Testis (tissue), 3 donors: ENCODE data around the gene TPCN1. TPM values are rescaled to one million over a fixed set of nuclear protein-coding genes. Genes with fewer than 3 reads are reported as not detected.

ENCODE experiments used
- DNase-seq: peaks from one replicate; pipeline ENCODE4 v3.0.0-alpha.2; 2019
- H3K27ac ChIP-seq, 2 donors: fragments of 200-600 bp; sonication (generic); one replicate each; pipeline ENCODE4 v1.5.1; 2019
- H3K27me3 ChIP-seq: fragments of 200-600 bp; sonication (generic); one replicate; pipeline ENCODE4 v1.5.1; 2019
- H3K36me3 ChIP-seq: fragments of 200-600 bp; sonication (generic); one replicate; pipeline ENCODE4 v1.5.1; 2017; ENCODE audit warnings: low read depth; ENCODE audit errors: missing control alignments
- H3K4me1 ChIP-seq: fragments of 200-600 bp; sonication (generic); one replicate; pipeline ENCODE4 v1.5.1; 2019
- H3K4me3 ChIP-seq, 2 donors: fragments of 200-600 bp; sonication (generic); one replicate each; pipeline ENCODE4 v1.5.1; 2017 to 2019
- H3K9me3 ChIP-seq: fragments of 200-600 bp; sonication (generic); one replicate; pipeline ENCODE4 v1.5.1; 2017
- CTCF ChIP-seq, 3 experiments: fragments of 450-650 bp in 2 of 3; fragments of 200-600 bp in 1 of 3; sonication (generic) in 1 of 3; IDR thresholded peaks; one replicate each; pipeline ENCODE4 v1.5.1; 2016 to 2019; ENCODE audit warnings: antibody characterized with exemption in 3 of 3, mild to moderate bottlenecking in 2 of 3, moderate library complexity in 1 of 3
- POLR2A ChIP-seq: fragments of 450-650 bp; IDR thresholded peaks from one replicate; pipeline ENCODE4 v1.6.1; 2017; ENCODE audit warnings: antibody characterized with exemption, mild to moderate bottlenecking, moderate library complexity
- WGBS, 2 donors: methylation state at CpG; one replicate each; pipeline ENCODE4 v1.1.5; 2018; 5-methylcytosine and 5-hydroxymethylcytosine counted together
- intact Hi-C: fragments of 100-400 bp; cut with DNase I; formaldehyde crosslinking; loops from one replicate; pipeline ENCODE4 v1.15.1; 2023; ENCODE audit warnings: low total_unique reads
- polyA plus RNA-seq: library from polyadenylated mRNA; stranded (reverse); fragments of 350-450 nt; fragmentation: Illumina TruSeq; extraction: RNeasy Lipid Tissue Mini Kit (QIAGEN cat#74804); gene quantifications from one replicate; pipeline ENCODE4 v1.2.3, GENCODE V29; 2014; ENCODE audit warnings: low read depth, low replicate concordance; ENCODE audit not compliant: insufficient read depth
- total RNA-seq, 2 donors: library from RNA; depleted of rRNA; stranded (reverse); fragments of >200 nt; gene quantifications; one replicate each; pipeline ENCODE4 v1.2.3, GENCODE V29; 2016

TPCN1 gene
- total and polyA plus RNA-seq, 3 donors from 2014 or later, result 33.4 to 73.0 (median 48.7) TPM

GRCh38 chr12:113340061-113340460 is 118.8 kb downstream of the TPCN1 start:
- no peak for TF ChIP-seq POLR2A
- TF ChIP-seq CTCF (IDR thresholded peaks at IDR 0.05), result no peak
- WGBS, 2 donors, result 63 to 90% methylated on average over 3 of the region's 3 CpGs
- H3K27ac ChIP-seq, result no peak overlapping the region
- no peak for DNase-seq
- no peaks in the 10 kb centered on the region for H3K4me1 ChIP-seq
- H3K27me3 ChIP-seq, result no peaks in the 10 kb centered on the region
- H3K4me3 ChIP-seq, result no peak overlapping the region
- intact Hi-C loops, result no loop called here
- no peaks in the 10 kb centered on the region for H3K9me3 ChIP-seq
- H3K36me3 ChIP-seq, result no peaks in the 10 kb centered on the region

GRCh38 chr12:113341535-113341934 is 120.3 kb downstream of the TPCN1 start:
- H3K27ac ChIP-seq, result no peak overlapping the region
- H3K27me3 ChIP-seq, result no peaks in the 10 kb centered on the region
- no peaks in the 10 kb centered on the region for H3K9me3 ChIP-seq
- intact Hi-C loops, result no loop called here
- no peak for TF ChIP-seq POLR2A
- TF ChIP-seq CTCF (IDR thresholded peaks at IDR 0.05), result no peak
- DNase-seq, result no peak
- WGBS, 2 donors, result 78 to 89% methylated on average over 5 to 6 of the region's 6 CpGs
- H3K36me3 ChIP-seq, result no peaks in the 10 kb centered on the region
- no peak overlapping the region for H3K4me3 ChIP-seq
- H3K4me1 ChIP-seq, result no peaks in the 10 kb centered on the region

DNA sequence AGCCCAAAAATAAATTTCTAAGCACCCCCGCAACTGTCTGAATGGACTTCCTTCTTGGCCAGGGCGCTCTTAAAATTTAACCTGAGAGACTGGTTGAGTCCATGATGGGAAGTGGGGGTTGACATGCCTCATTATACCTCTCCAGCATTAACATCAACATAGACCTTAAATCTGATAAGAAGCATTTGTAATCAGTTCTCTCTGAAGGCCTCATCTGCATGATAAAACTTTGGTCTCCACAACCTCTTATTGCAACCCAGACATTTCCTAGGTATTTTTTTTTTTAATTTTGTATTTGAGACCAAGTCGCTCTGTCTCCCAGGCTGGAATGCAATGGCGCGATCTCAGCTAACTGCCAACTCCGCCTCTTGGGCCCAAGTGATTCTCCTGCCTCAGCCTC is 124.1 kb downstream of the TPCN1 start:
- Histone ChIP-seq H3K27ac (no peak overlapping the region), H3K4me1 (peaks cover 12% of the 10 kb centered on the region), H3K36me3 (no peaks in the 10 kb centered on the region), H3K27me3 (no peaks in the 10 kb centered on the region), H3K9me3 (no peaks in the 10 kb centered on the region), H3K4me3 (no peak overlapping the region)
- intact Hi-C loops, result no loop called here
- 91 to 97% methylated on average over 6 of the region's 6 CpGs for WGBS, 2 donors
- no peak for TF ChIP-seq POLR2A
- no peak for TF ChIP-seq CTCF (IDR thresholded peaks at IDR 0.05)
- DNase-seq, result no peak

- H3K27ac ChIP-seq, result no peak overlapping the region
- no peak for DNase-seq
- no peaks in the 10 kb centered on the region for H3K36me3 ChIP-seq
- peaks cover 12% of the 10 kb centered on the region for H3K4me1 ChIP-seq
- H3K27me3 ChIP-seq, result no peaks in the 10 kb centered on the region
- TF ChIP-seq POLR2A (no peak), CTCF (IDR thresholded peaks at IDR 0.05) (no peak)
- H3K9me3 ChIP-seq, result no peaks in the 10 kb centered on the region
- 85 to 87% methylated on average over 5 of the region's 5 CpGs for WGBS, 2 donors
- H3K4me3 ChIP-seq, result no peak overlapping the region
- intact Hi-C loops, result no loop called here
Measured at GRCh38 chr12:113346353-113346752, 125.1 kb downstream of the TPCN1 start.

- intact Hi-C loops, result no loop called here
- no peak overlapping the region for H3K4me3 ChIP-seq
- 87 to 97% methylated on average over 3 of the region's 3 CpGs for WGBS, 2 donors
- H3K4me1 ChIP-seq, result peaks cover 12% of the 10 kb centered on the region
- no peaks in the 10 kb centered on the region for H3K27me3 ChIP-seq
- TF ChIP-seq CTCF (IDR thresholded peaks at IDR 0.05) (no peak), POLR2A (no peak)
- DNase-seq, result no peak
- H3K27ac ChIP-seq, result no peak overlapping the region
- no peaks in the 10 kb centered on the region for H3K36me3 ChIP-seq
- H3K9me3 ChIP-seq, result no peaks in the 10 kb centered on the region
Measured at GRCh38 chr12:113347107-113347506, 125.8 kb downstream of the TPCN1 start.
